ENCODE results near the gene MRPL23.

GRCh38 chr11:1927026-1927847 lies 19.9 kb upstream of the MRPL23 start:
- TF ChIP-seq CTCF (IDR thresholded peaks at IDR 0.05; ENCODE audit: insufficient read depth, low read depth, low read length) = no peak
- no peak for TF ChIP-seq EZH2 (IDR thresholded peaks at IDR 0.05; ENCODE audit: insufficient read depth, low read length)

All from astrocyte (in vitro differentiated cells and primary cell).